Subcutaneous adipose tissue (tissue), 4 donors: ENCODE results near the gene IFRD2. TPM values are rescaled to one million over a fixed set of nuclear protein-coding genes. Genes with fewer than 3 reads are reported as not detected.

ENCODE experiments used
- CTCF ChIP-seq: fragments of 450-650 bp; IDR thresholded peaks from one replicate; pipeline ENCODE4 v1.5.1; 2016; ENCODE audit warnings: low read depth, mild to moderate bottlenecking, control low read depth, antibody characterized with exemption, moderate library complexity
- total RNA-seq, 4 donors: library from RNA; depleted of rRNA; stranded (reverse); fragments of >200 nt; gene quantifications; one replicate each; pipeline ENCODE4 v1.1.0, GENCODE V29; 2016

Gene IFRD2
- total RNA-seq, 4 donors from 2014 or later = 31.6 to 56.4 (median 52.2) TPM

GRCh38 chr3:50337175-50337861, 45.1 kb upstream of the IFRD2 start:
- no peak for TF ChIP-seq CTCF

GRCh38 chr3:50336452-50337174, 44.4 kb upstream of the IFRD2 start:
- TF ChIP-seq CTCF = no peak

DNA sequence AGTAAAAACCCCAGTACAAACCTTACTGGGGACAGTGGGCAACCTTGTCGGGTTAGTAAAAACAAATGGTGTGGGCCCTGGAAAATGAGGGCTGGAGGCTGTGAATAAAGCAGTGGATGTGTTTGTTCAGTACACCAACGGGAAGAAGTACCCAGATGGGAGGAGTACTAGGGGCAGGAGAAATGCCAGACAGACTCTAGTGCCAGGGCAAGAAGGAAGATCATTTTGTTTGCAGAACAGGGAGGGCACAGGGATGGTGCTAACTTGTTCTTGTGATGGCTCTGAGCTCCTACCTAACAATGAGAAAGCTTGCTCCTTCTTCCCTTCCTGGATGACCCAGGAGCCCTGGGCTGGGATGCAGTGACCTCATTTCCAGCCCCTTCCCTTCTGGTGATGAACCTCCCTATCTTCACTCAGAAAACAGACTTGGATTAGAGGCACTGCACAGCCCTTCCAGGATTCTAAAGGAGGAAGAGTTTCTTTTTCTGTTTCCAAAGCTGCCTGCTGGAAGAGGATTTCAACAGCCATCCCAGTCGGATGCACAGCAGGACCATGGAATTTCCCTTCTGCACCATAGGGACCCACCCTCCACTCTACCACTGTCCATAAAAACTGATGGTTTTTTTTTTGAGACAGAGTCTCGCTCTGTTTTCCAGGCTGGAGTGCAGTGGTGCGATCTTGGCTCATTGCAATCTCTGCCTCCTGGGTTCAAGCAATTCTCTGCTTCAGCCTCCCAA, 42.3 kb upstream of the IFRD2 start:
- no peak for TF ChIP-seq CTCF

- TF ChIP-seq CTCF = no peak
Observed at GRCh38 chr3:50333744-50334328, 41.6 kb upstream of the IFRD2 start.

DNA sequence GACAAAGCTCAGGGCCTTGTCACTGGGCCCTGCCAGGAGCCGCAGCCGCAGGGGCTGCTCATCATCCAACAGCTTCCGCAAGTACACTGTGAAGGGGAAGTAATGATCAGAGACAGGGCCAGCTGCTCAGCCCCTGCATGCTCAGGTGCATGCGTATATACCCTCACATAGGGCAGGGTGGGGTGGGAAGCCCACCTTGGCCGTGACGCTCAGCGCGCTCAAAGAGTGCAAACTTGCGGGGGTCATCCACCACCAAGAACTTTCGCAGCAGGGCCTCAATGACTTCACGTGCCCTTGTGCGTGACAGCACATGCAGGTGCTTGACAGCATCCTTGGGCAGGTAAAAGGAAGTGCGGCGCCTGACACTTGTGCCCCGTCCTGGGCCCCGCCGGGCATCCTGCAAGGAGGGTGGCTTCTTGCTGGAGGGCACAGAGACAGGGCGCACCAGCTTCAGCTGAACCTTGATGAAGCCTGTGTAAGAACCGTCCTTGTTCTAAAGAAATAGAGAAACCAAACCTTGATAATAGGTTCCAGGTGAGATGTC, 39.2 kb upstream of the IFRD2 start:
- TF ChIP-seq CTCF = no peak

- TF ChIP-seq CTCF = no peak
Observed at GRCh38 chr3:50330330-50330729, 38.1 kb upstream of the IFRD2 start.
